Stimulated activated CD8-positive, alpha-beta memory T cell treated with anti-CD3 and anti-CD28 coated beads, Interleukin-12 subunit alpha, Interleukin-12 subunit beta, amount 100 ng/mL, for 24 hours (primary cell): ENCODE measurements around the gene WDPCP.
"Not testable (repeated sequence)": the region's sequence is repeated elsewhere in the genome, so short reads cannot be mapped to it uniquely, and the experiment has no call there.

Experiments
- DNase-seq: peaks from one replicate; pipeline ENCODE4 v3.0.0-alpha.2; 2020; ENCODE audit errors: extremely low read depth

WDPCP gene

GRCh38 chr2:63257473-63257872 lies 330.8 kb downstream of the WDPCP start:
- no peak for DNase-seq

- DNase-seq = no peak
Measured at GRCh38 chr2:63249161-63249560, 339.1 kb downstream of the WDPCP start.

GRCh38 chr2:63242747-63243146 lies 345.5 kb downstream of the WDPCP start:
- DNase-seq = no peak

GRCh38 chr2:63225964-63226686 lies 362.2 kb downstream of the WDPCP start:
- DNase-seq = no peak

- DNase-seq = no peak
Measured at GRCh38 chr2:63218800-63219526, 369.3 kb downstream of the WDPCP start.

- DNase-seq = no peak
Measured at GRCh38 chr2:63195310-63195709, 393.0 kb downstream of the WDPCP start.

GRCh38 chr2:63194175-63194574 lies 394.1 kb downstream of the WDPCP start:
- DNase-seq = no peak

GRCh38 chr2:63192889-63193774 lies 395.1 kb downstream of the WDPCP start:
- DNase-seq = no peak

GRCh38 chr2:63192169-63192888 lies 395.9 kb downstream of the WDPCP start:
- no peak for DNase-seq

GRCh38 chr2:63189026-63189425 lies 399.3 kb downstream of the WDPCP start:
- DNase-seq = no peak

- no peak for DNase-seq
Measured at GRCh38 chr2:63186331-63186730, 401.9 kb downstream of the WDPCP start.

- no peak for DNase-seq
Measured at GRCh38 chr2:63163161-63163820, 425.0 kb downstream of the WDPCP start.

- no peak for DNase-seq
Measured at GRCh38 chr2:63159262-63159661, 429.0 kb downstream of the WDPCP start.

- DNase-seq = not testable (repeated sequence)
Measured at GRCh38 chr2:63136683-63137082, 451.6 kb downstream of the WDPCP start.

- DNase-seq = no peak
Measured at GRCh38 chr2:63132020-63132419, 456.3 kb downstream of the WDPCP start.

- no peak for DNase-seq
Measured at GRCh38 chr2:63131196-63131595, 457.1 kb downstream of the WDPCP start.

- DNase-seq = no peak
Measured at GRCh38 chr2:63127594-63127993, 460.7 kb downstream of the WDPCP start.

GRCh38 chr2:63124850-63125249 lies 463.4 kb downstream of the WDPCP start:
- DNase-seq = no peak

- no peak for DNase-seq
Measured at GRCh38 chr2:63124218-63124617, 464.1 kb downstream of the WDPCP start.

GRCh38 chr2:63122921-63123320 lies 465.4 kb downstream of the WDPCP start:
- no peak for DNase-seq
